ENCODE results near the gene CHIC2. TPM values are rescaled to one million over a fixed set of nuclear protein-coding genes. Genes with fewer than 3 reads are reported as not detected.
A peak's percentile ranks its signal among the peaks of the same experiment; 100 is the strongest.

The CHIC2 gene
- total and polyA plus RNA-seq, 2 of the 8 experiments (the other 6 are each of a cell fraction or from before 2014, with no cell fraction given), result 4.5 to 10.9 TPM

- H3K23ac ChIP-seq (ENCODE audit: insufficient read length), result no peak overlapping the region
- no peak overlapping the region for H2BK120ac ChIP-seq (replicated peaks; ENCODE audit: low read depth, low read length)
- no peak overlapping the region for H4K5ac ChIP-seq (ENCODE audit: insufficient read length, low read depth, low read length)
- peaks cover 0 to 7% (median 0%) of the 10 kb centered on the region in 4 experiments; a peak in 1 of 8 replicates for H3K36me3 ChIP-seq (ENCODE audit: control insufficient read depth in 2 of 4, insufficient read depth in 4 of 4, low read length in 3 of 4)
- no peaks in the 10 kb centered on the region for H3K9me3 ChIP-seq (ENCODE audit: insufficient read depth in 2 of 2, low read depth in 1 of 2, low read length in 1 of 2)
- peaks cover 9% of the 10 kb centered on the region; the same call in 1 of the 2 replicates for H3K23me2 ChIP-seq (ENCODE audit: low read depth, low read length)
- POLR2A ChIA-PET (ENCODE audit: partially characterized antibody), result interaction anchor here (1.2 to 1.8 kb wide), 2 partner anchors 9 to 123 kb away, joined by 3 to 11 read pairs; no protein-coding TSS in a partner anchor
- H3K4me1 ChIP-seq (replicated peaks in 1 of 4; ENCODE audit: control insufficient read depth in 3 of 4, insufficient read depth in 4 of 4, low read length in 3 of 4), result peaks cover 13 to 54% (median 25%) of the 10 kb centered on the region in 4 experiments
- 0 out of 2 replicates have a peak, but pooled peaks have one; percentile 77 for TF ChIP-seq CBX8 (IDR thresholded peaks at IDR 0.05; ENCODE audit: borderline replicate concordance, low read depth, low read length)
- no peak for TF ChIP-seq BRCA1 (IDR thresholded peaks at IDR 0.05; ENCODE audit: low read depth, low read length)
- no peak for TF ChIP-seq MAFK (IDR thresholded peaks at IDR 0.05; ENCODE audit: low read depth, low read length)
- no peak for TF ChIP-seq EZH2 (IDR thresholded peaks at IDR 0.05; ENCODE audit: low read depth, low read length, severe bottlenecking)
- no peak for TF ChIP-seq PHF8 (conservative IDR thresholded peaks at IDR 0.05; ENCODE audit: low read depth, low read length)
- no peak overlapping the region for H3K27ac ChIP-seq (ENCODE audit: low read depth, low read length)
- DNase-seq (ENCODE audit: low read depth in 1 of 2, low spot score in 2 of 2), result no peak
- H2BK5ac ChIP-seq (ENCODE audit: low read depth, low read length), result no peak overlapping the region
- H3K18ac ChIP-seq (ENCODE audit: extremely low read depth, low read length), result no peak overlapping the region
- no peak overlapping the region for H2AK5ac ChIP-seq (ENCODE audit: low read depth, low read length)
- H4K91ac ChIP-seq (replicated peaks; ENCODE audit: insufficient read length, low read length), result no peak overlapping the region
- H4K20me1 ChIP-seq (replicated peaks in 1 of 2; ENCODE audit: control insufficient read depth in 1 of 2, insufficient read depth in 2 of 2, low read length in 2 of 2), result peaks cover 0 to 4% of the 10 kb centered on the region in 2 experiments
- peaks cover 80 to 100% (median 96%) of the 10 kb centered on the region in 4 experiments for H3K27me3 ChIP-seq (replicated peaks in 1 of 4; ENCODE audit: control insufficient read depth in 3 of 4, extremely low read depth in 1 of 4, insufficient read depth in 3 of 4, low read length in 3 of 4)
- peak overlapping the region in 1 of 2 experiments; percentile 86; a peak in 1 of 4 replicates for H3K4me2 ChIP-seq (ENCODE audit: insufficient read depth in 1 of 2, low read depth in 2 of 2, low read length in 2 of 2)
- no peak overlapping the region for H2AFZ ChIP-seq (ENCODE audit: low read length)
- WGBS, 2 experiments (ENCODE audit: extremely low coverage in 1 of 2, insufficient coverage in 1 of 2, insufficient read length in 1 of 2, insufficient replicate concordance in 2 of 2, low coverage in 1 of 2, low lambda C conversion rate in 2 of 2, missing lambda C conversion rate in 1 of 2), result 9% methylated on average over 6 of the region's 6 CpGs; no CpG with 5 or more reads in 1 of the 2 experiments
- H2BK15ac ChIP-seq (ENCODE audit: low read length), result no peak overlapping the region
- H3K4me3 ChIP-seq (ENCODE audit: extremely low read depth in 1 of 4, insufficient read depth in 2 of 4, low read depth in 3 of 4, low read length in 4 of 4), result no peak overlapping the region
- H2BK20ac ChIP-seq (ENCODE audit: low read length), result no peak overlapping the region
- no peak overlapping the region for H3K56ac ChIP-seq (replicated peaks; ENCODE audit: insufficient read length, low read depth, low read length)
- H3K79me2 ChIP-seq (ENCODE audit: control insufficient read depth in 1 of 2, insufficient read depth in 2 of 2, low read length in 2 of 2), result no peaks in the 10 kb centered on the region
- no peaks in the 10 kb centered on the region for H3K79me1 ChIP-seq (ENCODE audit: low read depth, low read length)
- no peak for FAIRE-seq
- H3K4ac ChIP-seq (replicated peaks; ENCODE audit: insufficient read length, low read depth, low read length), result no peak overlapping the region
- no peak overlapping the region for H3K9ac ChIP-seq (replicated peaks in 1 of 4; ENCODE audit: extremely low read depth in 1 of 4, low read depth in 3 of 4, low read length in 3 of 4)
- H4K8ac ChIP-seq (ENCODE audit: extremely low read depth, insufficient read depth, low read length), result no peak overlapping the region
- no peak overlapping the region for H3K14ac ChIP-seq (ENCODE audit: insufficient read length)
- H2BK12ac ChIP-seq (ENCODE audit: low read depth, low read length), result no peak overlapping the region
- CTCF ChIA-PET (ENCODE audit: partially characterized antibody), result interaction anchor here (1.6 to 8.6 kb wide), 6 partner anchors 9 to 194 kb away, joined by 4 to 62 read pairs (median 4); no protein-coding TSS in a partner anchor
Observed at GRCh38 chr4:54102531-54103106, 38.2 kb upstream of the CHIC2 start.

Data from H1 (cell line).